Measurements from ENCODE around the gene LRRC56.

GRCh38 chr11:515131-515530 is 22.2 kb upstream of the LRRC56 start:
- TF ChIP-seq POLR2AphosphoS5 (IDR thresholded peaks at IDR 0.05) (peak; percentile 88), CTCF (IDR thresholded peaks at IDR 0.05) (no peak), POLR2A (IDR thresholded peaks at IDR 0.05) (peak; percentile 45)
